ENCODE measurements around the gene ACBD6. TPM values are rescaled to one million over a fixed set of nuclear protein-coding genes. Genes with fewer than 3 reads are reported as not detected.

The ACBD6 gene
- total RNA-seq, 1 experiment from 2014 or later = 63.7 TPM

DNA sequence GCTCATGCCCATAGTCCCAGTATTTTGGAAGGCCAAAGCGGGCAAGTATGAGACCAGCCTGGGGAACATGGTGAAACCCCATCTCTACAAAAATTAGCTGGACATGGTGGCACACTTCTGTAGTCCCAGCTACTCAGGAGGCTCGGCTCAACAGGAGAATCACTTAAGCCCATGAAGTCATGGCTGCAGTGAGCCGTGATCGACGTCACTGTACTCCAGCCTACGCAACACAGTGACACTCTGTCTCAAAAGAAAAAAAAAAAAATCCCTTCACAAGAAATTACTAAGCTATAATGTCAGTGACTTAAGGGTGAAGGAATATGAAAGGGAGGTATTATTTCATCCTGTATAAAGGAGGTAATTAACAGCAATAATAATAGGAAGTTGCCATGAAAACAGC is 99.8 kb downstream of the ACBD6 start:
- Histone ChIP-seq H3K36me3 (ENCODE audit: insufficient read depth, low read length, poor library complexity, severe bottlenecking) (no peaks in the 10 kb centered on the region), H3K4me1 (ENCODE audit: insufficient read depth, low read length, poor library complexity, severe bottlenecking) (peaks cover 9% of the 10 kb centered on the region), H3K9me3 (ENCODE audit: low read depth, low read length, poor library complexity, severe bottlenecking) (no peaks in the 10 kb centered on the region), H3K27me3 (replicated peaks; ENCODE audit: insufficient read depth, low read depth, low read length, poor library complexity) (no peaks in the 10 kb centered on the region), H3K4me3 (ENCODE audit: low read depth, low read length, poor library complexity, severe bottlenecking) (no peak overlapping the region), H3K27ac (ENCODE audit: low read depth, low read length, poor library complexity, severe bottlenecking) (no peak overlapping the region)
- BruUV-seq (replicated peaks) = no TSS peak
- POLR2A ChIA-PET (ENCODE audit: low non-redundant PET) = no interaction called here
- intact Hi-C loops (cut with micrococcal nuclease; ENCODE audit: unreplicated experiment) = no loop called here
- TF ChIP-seq EZH2 (IDR thresholded peaks at IDR 0.05; ENCODE audit: borderline replicate concordance, low read depth, low read length, poor library complexity, severe bottlenecking) = no peak
- TF ChIP-seq, protein P1, sequence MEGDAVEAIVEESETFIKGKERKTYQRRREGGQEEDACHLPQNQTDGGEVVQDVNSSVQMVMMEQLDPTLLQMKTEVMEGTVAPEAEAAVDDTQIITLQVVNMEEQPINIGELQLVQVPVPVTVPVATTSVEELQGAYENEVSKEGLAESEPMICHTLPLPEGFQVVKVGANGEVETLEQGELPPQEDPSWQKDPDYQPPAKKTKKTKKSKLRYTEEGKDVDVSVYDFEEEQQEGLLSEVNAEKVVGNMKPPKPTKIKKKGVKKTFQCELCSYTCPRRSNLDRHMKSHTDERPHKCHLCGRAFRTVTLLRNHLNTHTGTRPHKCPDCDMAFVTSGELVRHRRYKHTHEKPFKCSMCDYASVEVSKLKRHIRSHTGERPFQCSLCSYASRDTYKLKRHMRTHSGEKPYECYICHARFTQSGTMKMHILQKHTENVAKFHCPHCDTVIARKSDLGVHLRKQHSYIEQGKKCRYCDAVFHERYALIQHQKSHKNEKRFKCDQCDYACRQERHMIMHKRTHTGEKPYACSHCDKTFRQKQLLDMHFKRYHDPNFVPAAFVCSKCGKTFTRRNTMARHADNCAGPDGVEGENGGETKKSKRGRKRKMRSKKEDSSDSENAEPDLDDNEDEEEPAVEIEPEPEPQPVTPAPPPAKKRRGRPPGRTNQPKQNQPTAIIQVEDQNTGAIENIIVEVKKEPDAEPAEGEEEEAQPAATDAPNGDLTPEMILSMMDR (conservative IDR thresholded peaks at IDR 0.05; ENCODE audit: low read depth, low read length) = no peak
- no peak for DNase-seq (ENCODE audit: low spot score)
- CTCF ChIA-PET = interaction anchor here (1.3 kb wide), 1 partner anchor 13 kb away, joined by 6 read pairs; no protein-coding TSS in a partner anchor

DNA sequence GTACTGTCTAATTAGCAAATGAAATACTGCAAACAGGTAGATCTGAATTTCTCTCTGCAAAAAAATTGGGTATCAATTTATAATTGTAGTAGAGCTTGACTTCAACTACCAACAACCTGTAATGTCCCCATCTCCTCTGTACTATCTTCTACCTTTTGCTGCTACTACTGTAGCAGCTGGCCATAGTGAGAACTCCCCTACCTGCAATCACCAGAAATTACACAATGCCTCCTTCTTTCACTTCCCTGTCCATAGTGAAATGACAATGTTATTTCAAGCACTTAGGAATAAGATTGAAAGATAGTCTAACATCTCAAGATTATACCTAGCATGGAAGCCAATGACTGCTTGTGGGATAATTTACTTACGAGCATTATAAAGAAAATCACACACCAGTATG is 100.4 kb downstream of the ACBD6 start:
- POLR2A ChIA-PET (ENCODE audit: low non-redundant PET) = no interaction called here
- Histone ChIP-seq H3K27me3 (replicated peaks; ENCODE audit: insufficient read depth, low read depth, low read length, poor library complexity) (no peaks in the 10 kb centered on the region), H3K27ac (ENCODE audit: low read depth, low read length, poor library complexity, severe bottlenecking) (no peak overlapping the region), H3K4me1 (ENCODE audit: insufficient read depth, low read length, poor library complexity, severe bottlenecking) (peaks cover 9% of the 10 kb centered on the region), H3K36me3 (ENCODE audit: insufficient read depth, low read length, poor library complexity, severe bottlenecking) (no peaks in the 10 kb centered on the region), H3K4me3 (ENCODE audit: low read depth, low read length, poor library complexity, severe bottlenecking) (no peak overlapping the region), H3K9me3 (ENCODE audit: low read depth, low read length, poor library complexity, severe bottlenecking) (no peaks in the 10 kb centered on the region)
- TF ChIP-seq EZH2 (IDR thresholded peaks at IDR 0.05; ENCODE audit: borderline replicate concordance, low read depth, low read length, poor library complexity, severe bottlenecking) = no peak
- TF ChIP-seq, protein P1 (conservative IDR thresholded peaks at IDR 0.05; ENCODE audit: low read depth, low read length) = no peak
- no TSS peak for BruUV-seq (replicated peaks)
- intact Hi-C loops (cut with micrococcal nuclease; ENCODE audit: unreplicated experiment) = no loop called here
- DNase-seq (ENCODE audit: low spot score) = no peak
- CTCF ChIA-PET = interaction anchor here (1.3 kb wide), 1 partner anchor 14 kb away, joined by 6 read pairs; no protein-coding TSS in a partner anchor

DNA sequence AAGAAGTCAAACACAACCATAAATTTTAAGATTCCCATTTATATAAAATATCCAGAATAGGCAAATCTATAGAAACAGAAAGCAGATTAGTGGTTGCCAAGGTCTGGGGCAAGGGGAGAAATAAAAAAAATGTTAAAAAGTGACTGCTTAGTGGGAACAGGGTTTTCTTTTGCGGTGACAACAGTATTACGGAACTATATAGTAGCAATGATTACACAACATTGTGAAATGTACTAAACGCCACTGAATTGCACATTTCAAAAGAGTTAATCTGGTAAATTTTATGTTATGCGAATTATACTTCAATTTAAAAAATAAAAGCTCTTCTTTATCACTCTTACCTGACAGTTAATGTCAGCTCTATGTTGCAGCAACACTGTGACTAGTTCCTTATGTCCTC is 105.2 kb downstream of the ACBD6 start:
- Histone ChIP-seq H3K27ac (ENCODE audit: low read depth, low read length, poor library complexity, severe bottlenecking) (no peak overlapping the region), H3K27me3 (replicated peaks; ENCODE audit: insufficient read depth, low read depth, low read length, poor library complexity) (no peaks in the 10 kb centered on the region), H3K4me1 (ENCODE audit: insufficient read depth, low read length, poor library complexity, severe bottlenecking) (no peaks in the 10 kb centered on the region), H3K4me3 (ENCODE audit: low read depth, low read length, poor library complexity, severe bottlenecking) (no peak overlapping the region), H3K36me3 (ENCODE audit: insufficient read depth, low read length, poor library complexity, severe bottlenecking) (peaks cover 5% of the 10 kb centered on the region), H3K9me3 (ENCODE audit: low read depth, low read length, poor library complexity, severe bottlenecking) (peaks cover 5% of the 10 kb centered on the region)
- no peak for TF ChIP-seq EZH2 (IDR thresholded peaks at IDR 0.05; ENCODE audit: borderline replicate concordance, low read depth, low read length, poor library complexity, severe bottlenecking)
- TF ChIP-seq, protein P1 (conservative IDR thresholded peaks at IDR 0.05; ENCODE audit: low read depth, low read length) = no peak
- DNase-seq (ENCODE audit: low spot score) = no peak
- ChIA-PET CTCF (no interaction called here), POLR2A (ENCODE audit: low non-redundant PET) (no interaction called here)
- intact Hi-C loops (cut with micrococcal nuclease; ENCODE audit: unreplicated experiment) = no loop called here
- BruUV-seq (replicated peaks) = no TSS peak
